HL-60 (cell line): ENCODE data around the gene TMX2.

Source experiments
- DNase-seq, 2 experiments: peaks; one replicate each; pipeline ENCODE4 v3.0.0-alpha.2; 2010 to 2020; ENCODE audit warnings: low read depth in 1 of 2, low spot score in 1 of 2
- H3K27ac ChIP-seq: fragments of 250-450 bp; sonication (Bioruptor Pico); replicated peaks from 2 replicates; pipeline ENCODE4 v1.5.1; 2020; ENCODE audit warnings: mild to moderate bottlenecking, moderate library complexity
- H3K27me3 ChIP-seq: fragments of 250-450 bp; sonication (Bioruptor Pico); 2 replicates; pipeline ENCODE4 v1.5.1; 2021; ENCODE audit warnings: mild to moderate bottlenecking, moderate library complexity; ENCODE audit not compliant: insufficient read depth, poor library complexity, severe bottlenecking
- H3K4me3 ChIP-seq: replicated peaks from 2 replicates; pipeline ENCODE4 v1.5.1; 2011; ENCODE audit warnings: mild to moderate bottlenecking, control low read depth, low read length; ENCODE audit not compliant: insufficient read depth
- CTCF ChIP-seq: IDR thresholded peaks from one replicate; pipeline ENCODE4 v1.5.1; 2011; ENCODE audit warnings: low read length, control low read depth, inconsistent platforms; ENCODE audit not compliant: insufficient read depth
- GABPA ChIP-seq: IDR thresholded peaks from 2 replicates; pipeline ENCODE4 v1.6.1; 2012; ENCODE audit warnings: low read depth
- POLR2AphosphoS5 ChIP-seq: IDR thresholded peaks from 2 replicates; pipeline ENCODE4 v1.6.1; 2012; ENCODE audit warnings: low read depth
- REST ChIP-seq: IDR thresholded peaks from 2 replicates; pipeline ENCODE4 v1.6.1; 2012; ENCODE audit warnings: low read depth; ENCODE audit not compliant: insufficient replicate concordance
- SPI1 ChIP-seq: IDR thresholded peaks from 2 replicates; pipeline ENCODE4 v1.6.1; 2012; ENCODE audit warnings: low read depth, mild to moderate bottlenecking, borderline replicate concordance

The TMX2 gene

GRCh38 chr11:57741132-57742086 lies 29.0 kb downstream of the TMX2 start, which contains the start of gene SELENOH:
TSS of gene SELENOH (plus strand) at chr11:57741491. CDS start at chr11:57741596, 105 bp downstream.
- Histone ChIP-seq H3K4me3 (peak within 1 kb of the TSS; percentile 76), H3K27ac (peak within 1 kb of the TSS; percentile 93), H3K27me3 (no peaks in the 10 kb centered on the region)
- TF ChIP-seq GABPA (peak; percentile 97), CTCF (no peak), SPI1 (peak; percentile 20; the same call in 1 of the 2 replicates), POLR2AphosphoS5 (peak; percentile 99), REST (peak; percentile 56)
- DNase-seq: peak; percentile 96 to 99

DNA sequence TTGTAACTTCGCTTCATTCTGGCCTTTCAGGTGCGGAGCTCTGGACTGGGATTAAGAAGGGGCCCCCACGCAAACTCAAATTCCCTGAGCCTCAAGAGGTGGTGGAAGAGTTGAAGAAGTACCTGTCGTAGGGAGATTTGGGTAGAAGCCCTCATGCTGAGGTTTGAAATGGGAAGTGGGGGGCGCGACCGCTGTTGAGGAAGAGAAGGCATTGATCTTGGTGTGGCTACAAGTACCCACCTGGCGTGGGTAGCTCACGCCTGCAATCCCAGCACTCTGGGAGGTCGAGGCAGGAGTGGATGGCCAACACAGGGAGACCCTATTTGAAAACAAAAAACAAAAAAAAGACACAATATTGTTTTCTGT lies 29.7 kb downstream of the TMX2 start:
- DNase-seq: peak in 1 of 2 experiments; percentile 25

More for the DNA sequence above, 29.7 kb downstream of the TMX2 start:
- Histone ChIP-seq H3K4me3 (peak overlapping the region; percentile 76), H3K27me3 (no peaks in the 10 kb centered on the region), H3K27ac (peak overlapping the region; percentile 93)
- TF ChIP-seq CTCF (no peak), SPI1 (peak; percentile 46; the same call in 1 of the 2 replicates), REST (no peak), POLR2AphosphoS5 (no peak)
